HepG2 (cell line): ENCODE data around the gene OPN1LW. TPM values are rescaled to one million over a fixed set of nuclear protein-coding genes. Genes with fewer than 3 reads are reported as not detected.
"Not testable (repeated sequence)": the region's sequence is repeated elsewhere in the genome, so short reads cannot be mapped to it uniquely, and the experiment has no call there.

Source experiments
- ATAC-seq: fragments of 200-7000 bp; cut with Tn5 transposase; 3 replicates; pipeline ENCODE4 v1.9.1; 2020; ENCODE audit warnings: mild to moderate bottlenecking, moderate library complexity
- Bru-seq: library from RNA; stranded (reverse); fragments of 400-500 nt; gene quantifications from one replicate; lab custom pipeline; 2021; lab: Mats Ljungman, UMichigan
- BruChase-seq, 2 experiments: library from RNA; stranded (reverse); fragments of 400-500 nt; gene quantifications; one replicate each; lab custom pipeline; 2021; lab: Mats Ljungman, UMichigan
- BruUV-seq: library from RNA; stranded (reverse); fragments of 400-500 nt; replicated peaks from 2 replicates; lab custom pipeline; 2021; lab: Mats Ljungman, UMichigan
- CTCF ChIA-PET: fragments of 300-600 bp; formaldehyde crosslinking; extraction: SDS; loops from one replicate; lab custom pipeline; 2021; ENCODE audit warnings: low total read pairs, inconsistent platforms, low intra/inter-chr PET ratio; lab: Yijun Ruan, JAX
- POLR2A ChIA-PET: fragments of 350-600 bp; sonication (Branson Sonifier 250); formaldehyde crosslinking; loops from one replicate; lab custom pipeline; 2020; ENCODE audit warnings: antibody characterized with exemption, inconsistent platforms; lab: Yijun Ruan, JAX
- DNase-seq: peaks from one replicate; pipeline ENCODE4 v3.0.0-alpha.2; 2015; ENCODE audit warnings: low spot score
- FAIRE-seq: peaks from 3 replicates; lab custom pipeline; 2011; peaks lifted over from hg19 to GRCh38; lab: Jason Lieb, UNC
- H2AFZ ChIP-seq: one replicate; pipeline ENCODE4 v1.6.1; 2011; ENCODE audit warnings: low read length, inconsistent platforms
- H3K27ac ChIP-seq: fragments of 300-600 bp; 3 replicates; pipeline ENCODE4 v1.8.0; 2011; ENCODE audit warnings: mixed run types, mild to moderate bottlenecking, mixed read lengths, low read length, inconsistent platforms; ENCODE audit not compliant: insufficient read depth; ENCODE audit errors: extremely low read length
- H3K27me3 ChIP-seq, 2 experiments: fragments of 200-600 bp in 1 of 2; 2 replicates in 1 of 2; 3 replicates in 1 of 2; pipeline versions ENCODE4 v1.6.0 to v1.8.0; 2011; ENCODE audit warnings: low read length in 2 of 2, mild to moderate bottlenecking in 2 of 2, moderate library complexity in 2 of 2, inconsistent platforms in 1 of 2; ENCODE audit not compliant: insufficient read depth in 2 of 2, control insufficient read depth in 1 of 2
- H3K36me3 ChIP-seq, 2 experiments: fragments of 200-600 bp in 1 of 2; replicated peaks in 1 of 2; 2 replicates in 1 of 2; 3 replicates in 1 of 2; pipeline versions ENCODE4 v1.5.1 to v1.8.0; 2011; ENCODE audit warnings: low read length in 2 of 2, inconsistent platforms in 1 of 2; ENCODE audit not compliant: insufficient read depth in 2 of 2, control insufficient read depth in 1 of 2
- H3K4me1 ChIP-seq: 2 replicates; pipeline ENCODE4 v1.5.1; 2012; ENCODE audit warnings: low read length, inconsistent platforms; ENCODE audit not compliant: insufficient read depth
- H3K4me2 ChIP-seq: 2 replicates; pipeline ENCODE4 v1.6.0; 2011; ENCODE audit warnings: low read depth, low read length, inconsistent platforms
- H3K4me3 ChIP-seq, 3 experiments: fragments of 200-600 bp in 1 of 3; sonication (generic), shearing (Covaris generic) in 1 of 3; replicated peaks in 1 of 3; 2 replicates each; pipeline ENCODE4 v1.5.1; 2011 to 2016; ENCODE audit warnings: low read length in 3 of 3, inconsistent platforms in 2 of 3, low read depth in 2 of 3, mild to moderate bottlenecking in 2 of 3, control low read depth in 1 of 3, mixed read lengths in 1 of 3; ENCODE audit not compliant: insufficient read depth in 1 of 3
- H3K79me2 ChIP-seq: one replicate; pipeline ENCODE4 v1.6.1; 2011; ENCODE audit warnings: low read length, inconsistent platforms; ENCODE audit not compliant: insufficient read depth
- H3K9ac ChIP-seq: 2 replicates; pipeline ENCODE4 v1.6.0; 2011; ENCODE audit warnings: mild to moderate bottlenecking, low read depth, low read length, inconsistent platforms; ENCODE audit not compliant: insufficient read depth
- H3K9me3 ChIP-seq: 2 replicates; pipeline ENCODE4 v1.5.1; 2012; ENCODE audit warnings: mild to moderate bottlenecking, low read length
- H4K20me1 ChIP-seq: 2 replicates; pipeline ENCODE4 v1.6.0; 2011; ENCODE audit warnings: inconsistent platforms, mild to moderate bottlenecking, low read length, moderate library complexity; ENCODE audit not compliant: insufficient read depth
- AGO2 ChIP-seq: fragments of 200-400 bp; formaldehyde crosslinking; optimal IDR thresholded peaks from 2 replicates; pipeline ENCODE3; 2017; ENCODE audit warnings: mild to moderate bottlenecking, low read depth, low read length, moderate library complexity
- BRD4 ChIP-seq: sonication (generic); formaldehyde crosslinking; IDR thresholded peaks from 2 replicates; pipeline ENCODE4 v1.4.0; 2020; ENCODE audit warnings: missing genetic modification reagents
- HNRNPK ChIP-seq: fragments of 200-400 bp; formaldehyde crosslinking; IDR thresholded peaks from 2 replicates; pipeline ENCODE4 v1.6.1; 2018; ENCODE audit warnings: low read length, low read depth, moderate library complexity, mild to moderate bottlenecking; ENCODE audit not compliant: poor library complexity, severe bottlenecking
- REPIN1 ChIP-seq: sonication (generic); formaldehyde crosslinking; IDR thresholded peaks from 2 replicates; pipeline ENCODE4 v1.8.0; 2022; ENCODE audit warnings: missing genetic modification reagents, low read depth, mild to moderate bottlenecking, borderline replicate concordance
- TAF15 ChIP-seq: fragments of 200-400 bp; formaldehyde crosslinking; IDR thresholded peaks from one replicate; pipeline ENCODE4 v1.6.1; 2018; ENCODE audit warnings: mild to moderate bottlenecking, low read depth, low read length; ENCODE audit not compliant: poor library complexity, severe bottlenecking
- TGIF2 ChIP-seq: IDR thresholded peaks from 2 replicates; pipeline ENCODE4 v1.6.1; 2016; ENCODE audit warnings: control low read depth, missing compliant biosample characterization
- ZBTB8A ChIP-seq: sonication (generic); formaldehyde crosslinking; IDR thresholded peaks from 2 replicates; pipeline ENCODE4 v1.4.0; 2020; ENCODE audit warnings: mild to moderate bottlenecking, low read depth, missing genetic modification reagents, borderline replicate concordance
- ZNF589 ChIP-seq: sonication (generic); formaldehyde crosslinking; conservative IDR thresholded peaks from 2 replicates; pipeline ENCODE4 v1.8.0; 2022; ENCODE audit warnings: mild to moderate bottlenecking, moderate library complexity, missing genetic modification reagents
- ZNF678 ChIP-seq: sonication (generic); formaldehyde crosslinking; IDR thresholded peaks from 2 replicates; pipeline ENCODE4 v1.4.0; 2020; ENCODE audit warnings: mild to moderate bottlenecking, missing genetic modification reagents
- WGBS: methylation state at CpG from one replicate; pipeline ENCODE4 v1.1.6; 2017; ENCODE audit warnings: low lambda C conversion rate; 5-methylcytosine and 5-hydroxymethylcytosine counted together
- in situ Hi-C: cut with HindIII; loops from 2 replicates; pipeline ENCODE4 v1.10.0; 2017; ENCODE audit warnings: low pct_unique_long_range_greater_than_20kb; ENCODE audit not compliant: extremely low pct_ligation_motif_present
- intact Hi-C: fragments of 100-400 bp; cut with micrococcal nuclease; formaldehyde crosslinking; loops from one replicate; pipeline ENCODE4 v1.10.0; 2022; ENCODE audit not compliant: unreplicated experiment
- long read RNA-seq, 2 experiments: library from RNA in 1 of 2; library from polyadenylated mRNA in 1 of 2; stranded (forward) in 1 of 2; unstranded in 1 of 2; transcript quantifications; one replicate each; pipeline ENCODE4 v2.0.0, GENCODE V29; 2019 to 2022
- polyA minus RNA-seq, 3 experiments: library from RNA; depleted of rRNA, polyadenylated mRNA; stranded (reverse); fragments of >200 nt; gene quantifications; 2 replicates each; pipeline ENCODE4 v1.2.3, GENCODE V29; 2011; ENCODE audit warnings: low replicate concordance in 1 of 3
- polyA plus RNA-seq, 8 experiments: library from polyadenylated mRNA; depleted of rRNA in 3 of 8; stranded (reverse) in 7 of 8; unstranded in 1 of 8; fragments of >200 nt; fragmentation: Illumina TruSeq in 4 of 8; extraction: Trizol in 4 of 8; gene quantifications; 2 replicates each; pipeline versions ENCODE4 v1.2.1 to v1.2.3, GENCODE V29; 2011 to 2016; ENCODE audit warnings: low read depth in 4 of 8, missing spikeins in 1 of 8, mixed read lengths in 1 of 8; ENCODE audit not compliant: insufficient read depth in 1 of 8
- total RNA-seq, 5 experiments: library from RNA; depleted of rRNA; stranded (reverse); fragments of >200 nt; fragmentation: Illumina TruSeq; extraction: Trizol; gene quantifications; 2 replicates each; pipeline ENCODE4 v1.2.3, GENCODE V29; 2016; ENCODE audit warnings: low read depth in 1 of 5
- TF ChIP-seq, protein P1 (sequence below): sonication (generic); formaldehyde crosslinking; IDR thresholded peaks from 2 replicates; pipeline ENCODE4 v1.4.0; 2020; ENCODE audit warnings: missing genetic modification reagents

Gene OPN1LW
- total RNA-seq (2016; rRNA removed; fragmentation: Illumina TruSeq; extraction: Trizol), result not detected in 2 replicates
- not detected in 2 replicates for total RNA-seq (2016; cell fraction: cytosol; rRNA removed; fragmentation: Illumina TruSeq; extraction: Trizol; ENCODE audit: low read depth)
- not detected in 2 replicates for total RNA-seq (2016; cell fraction: insoluble cytoplasmic fraction; rRNA removed; fragmentation: Illumina TruSeq; extraction: Trizol)
- not detected in 2 replicates for total RNA-seq (2016; cell fraction: membrane; rRNA removed; fragmentation: Illumina TruSeq; extraction: Trizol)
- total RNA-seq (2016; cell fraction: nucleus; rRNA removed; fragmentation: Illumina TruSeq; extraction: Trizol), result not detected in 2 replicates
- not detected in 2 replicates for polyA plus RNA-seq (2011; rRNA removed)
- polyA plus RNA-seq (2011; cell fraction: cytosol; rRNA removed), result not detected in 2 replicates
- polyA plus RNA-seq (2011; cell fraction: nucleus; rRNA removed), result not detected in 2 replicates
- polyA plus RNA-seq (2012), result not detected in 2 replicates
- not detected in 2 replicates for polyA plus RNA-seq (2016; cell fraction: cytosol; fragmentation: Illumina TruSeq; extraction: Trizol; ENCODE audit: low read depth)
- polyA plus RNA-seq (2016; cell fraction: insoluble cytoplasmic fraction; fragmentation: Illumina TruSeq; extraction: Trizol; ENCODE audit: low read depth), result not detected in 2 replicates
- not detected in 2 replicates for polyA plus RNA-seq (2016; cell fraction: membrane; fragmentation: Illumina TruSeq; extraction: Trizol; ENCODE audit: low read depth)
- polyA plus RNA-seq (2016; cell fraction: nucleus; fragmentation: Illumina TruSeq; extraction: Trizol; ENCODE audit: insufficient read depth, low read depth), result not detected in 2 replicates
- not detected in 2 replicates for polyA minus RNA-seq (2011; rRNA and poly(A)+ RNA removed; ENCODE audit: low replicate concordance)
- polyA minus RNA-seq (2011; cell fraction: cytosol; rRNA and poly(A)+ RNA removed), result not detected in 2 replicates
- not detected in 2 replicates for polyA minus RNA-seq (2011; cell fraction: nucleus; rRNA and poly(A)+ RNA removed)
- Bru-seq, nascent RNA, result not detected
- BruChase-seq, experiment 1, labeled RNA remaining after a 6-hour chase, result percentile 7 among the genes with signal in this experiment
- BruChase-seq, experiment 2, labeled RNA remaining after a 2-hour chase, result not detected
- long read RNA-seq, experiment 1, result 0 reads
- long read RNA-seq, experiment 2, result 0 reads

DNA sequence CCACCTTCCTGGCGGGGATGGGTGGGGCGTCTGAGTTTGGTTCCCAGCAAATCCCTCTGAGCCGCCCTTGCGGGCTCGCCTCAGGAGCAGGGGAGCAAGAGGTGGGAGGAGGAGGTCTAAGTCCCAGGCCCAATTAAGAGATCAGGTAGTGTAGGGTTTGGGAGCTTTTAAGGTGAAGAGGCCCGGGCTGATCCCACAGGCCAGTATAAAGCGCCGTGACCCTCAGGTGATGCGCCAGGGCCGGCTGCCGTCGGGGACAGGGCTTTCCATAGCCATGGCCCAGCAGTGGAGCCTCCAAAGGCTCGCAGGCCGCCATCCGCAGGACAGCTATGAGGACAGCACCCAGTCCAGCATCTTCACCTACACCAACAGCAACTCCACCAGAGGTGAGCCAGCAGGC is at the start of gene OPN1LW:
Gene OPN1LW, plus strand, starts transcription at position 234 of the 400 bp plus-strand sequence. Its CDS starts 41 bp downstream, at position 275.
- POLR2A ChIA-PET, intact Hi-C loops, ATAC-seq, H3K4me3 ChIP-seq, H2AFZ ChIP-seq, DNase-seq, H4K20me1 ChIP-seq, H3K4me1 ChIP-seq, H3K9ac ChIP-seq, in situ Hi-C loops, H3K27me3 ChIP-seq, FAIRE-seq, H3K9me3 ChIP-seq, H3K79me2 ChIP-seq, BruUV-seq, CTCF ChIA-PET, H3K27ac ChIP-seq, H3K36me3 ChIP-seq, H3K4me2 ChIP-seq: not testable (repeated sequence)
- WGBS, result 90% methylated on average over 4 of the region's 15 CpGs

DNA sequence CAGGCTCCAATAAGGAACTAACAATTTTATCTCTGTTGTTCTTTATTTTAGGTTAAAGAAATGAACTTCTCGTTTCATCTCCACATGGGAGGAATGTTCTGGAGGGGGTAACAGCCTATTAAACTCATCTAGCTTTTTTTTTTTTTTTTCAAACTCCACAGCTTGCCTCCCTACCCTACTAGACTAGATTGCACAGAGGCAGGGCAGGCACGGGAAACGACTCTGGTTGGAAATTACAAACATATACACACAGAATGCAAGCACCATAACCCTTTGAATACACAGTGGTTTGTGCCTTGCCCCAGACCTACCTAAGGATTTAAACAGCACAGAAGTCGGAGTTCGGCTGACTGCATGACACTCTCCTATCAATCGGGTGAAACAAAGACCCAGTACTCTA is 49.2 kb upstream of the OPN1LW start:
- FAIRE-seq (no peak), ATAC-seq (no peak), DNase-seq (no peak)
- Histone ChIP-seq H4K20me1 (peaks cover 28% of the 10 kb centered on the region), H3K9me3 (no peaks in the 10 kb centered on the region), H3K27me3 (no peaks in the 10 kb centered on the region), H3K4me3 (no peak overlapping the region), H3K4me1 (peaks cover 46% of the 10 kb centered on the region), H3K27ac (no peak overlapping the region), H3K79me2 (peaks cover 63% of the 10 kb centered on the region), H3K9ac (no peak overlapping the region), H3K4me2 (peak overlapping the region; percentile 74), H2AFZ (no peak overlapping the region), H3K36me3 (peaks cover 0 to 9% of the 10 kb centered on the region in 2 experiments; a peak in 2 of 5 replicates)
- CTCF ChIA-PET, result no interaction called here
- POLR2A ChIA-PET, result no interaction called here
- intact Hi-C loops, result no loop called here
- no TSS peak for BruUV-seq
- in situ Hi-C loops, result no loop called here
- 75% methylated on average over 6 of the region's 6 CpGs for WGBS
- TF ChIP-seq REPIN1 (CRISPR knock-in tag), result no peak
- no peak for TF ChIP-seq AGO2
- TF ChIP-seq HNRNPK, result no peak
- no peak for TF ChIP-seq ZNF678
- TF ChIP-seq TAF15, result no peak
- no peak for TF ChIP-seq ZNF589
- no peak for TF ChIP-seq ZBTB8A (CRISPR knock-in tag)
- TF ChIP-seq TGIF2, result no peak
- TF ChIP-seq, protein P1, sequence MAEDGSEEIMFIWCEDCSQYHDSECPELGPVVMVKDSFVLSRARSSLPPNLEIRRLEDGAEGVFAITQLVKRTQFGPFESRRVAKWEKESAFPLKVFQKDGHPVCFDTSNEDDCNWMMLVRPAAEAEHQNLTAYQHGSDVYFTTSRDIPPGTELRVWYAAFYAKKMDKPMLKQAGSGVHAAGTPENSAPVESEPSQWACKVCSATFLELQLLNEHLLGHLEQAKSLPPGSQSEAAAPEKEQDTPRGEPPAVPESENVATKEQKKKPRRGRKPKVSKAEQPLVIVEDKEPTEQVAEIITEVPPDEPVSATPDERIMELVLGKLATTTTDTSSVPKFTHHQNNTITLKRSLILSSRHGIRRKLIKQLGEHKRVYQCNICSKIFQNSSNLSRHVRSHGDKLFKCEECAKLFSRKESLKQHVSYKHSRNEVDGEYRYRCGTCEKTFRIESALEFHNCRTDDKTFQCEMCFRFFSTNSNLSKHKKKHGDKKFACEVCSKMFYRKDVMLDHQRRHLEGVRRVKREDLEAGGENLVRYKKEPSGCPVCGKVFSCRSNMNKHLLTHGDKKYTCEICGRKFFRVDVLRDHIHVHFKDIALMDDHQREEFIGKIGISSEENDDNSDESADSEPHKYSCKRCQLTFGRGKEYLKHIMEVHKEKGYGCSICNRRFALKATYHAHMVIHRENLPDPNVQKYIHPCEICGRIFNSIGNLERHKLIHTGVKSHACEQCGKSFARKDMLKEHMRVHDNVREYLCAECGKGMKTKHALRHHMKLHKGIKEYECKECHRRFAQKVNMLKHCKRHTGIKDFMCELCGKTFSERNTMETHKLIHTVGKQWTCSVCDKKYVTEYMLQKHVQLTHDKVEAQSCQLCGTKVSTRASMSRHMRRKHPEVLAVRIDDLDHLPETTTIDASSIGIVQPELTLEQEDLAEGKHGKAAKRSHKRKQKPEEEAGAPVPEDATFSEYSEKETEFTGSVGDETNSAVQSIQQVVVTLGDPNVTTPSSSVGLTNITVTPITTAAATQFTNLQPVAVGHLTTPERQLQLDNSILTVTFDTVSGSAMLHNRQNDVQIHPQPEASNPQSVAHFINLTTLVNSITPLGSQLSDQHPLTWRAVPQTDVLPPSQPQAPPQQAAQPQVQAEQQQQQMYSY (CRISPR knock-in tag), result no peak
- no peak for TF ChIP-seq BRD4 (CRISPR knock-in tag)
